Suprapubic skin (tissue), 3 donors: Measurements from ENCODE around the gene MEIKIN.

ENCODE experiments used
- POLR2AphosphoS5 ChIP-seq, 3 donors: sonication (generic); formaldehyde crosslinking; IDR thresholded peaks; one replicate each; pipeline ENCODE4 v1.6.1; 2017; ENCODE audit warnings: antibody characterized with exemption in 3 of 3
- TF ChIP-seq, protein P1 (sequence below), 2 donors: fragments of 200-600 bp in 1 of 2; fragments of 450-650 bp in 1 of 2; sonication (generic) in 1 of 2; IDR thresholded peaks; one replicate each; pipeline ENCODE4 v1.5.1; 2016 to 2019; ENCODE audit warnings: antibody characterized with exemption in 2 of 2, mild to moderate bottlenecking in 1 of 2, moderate library complexity in 1 of 2

- TF ChIP-seq, protein P1, sequence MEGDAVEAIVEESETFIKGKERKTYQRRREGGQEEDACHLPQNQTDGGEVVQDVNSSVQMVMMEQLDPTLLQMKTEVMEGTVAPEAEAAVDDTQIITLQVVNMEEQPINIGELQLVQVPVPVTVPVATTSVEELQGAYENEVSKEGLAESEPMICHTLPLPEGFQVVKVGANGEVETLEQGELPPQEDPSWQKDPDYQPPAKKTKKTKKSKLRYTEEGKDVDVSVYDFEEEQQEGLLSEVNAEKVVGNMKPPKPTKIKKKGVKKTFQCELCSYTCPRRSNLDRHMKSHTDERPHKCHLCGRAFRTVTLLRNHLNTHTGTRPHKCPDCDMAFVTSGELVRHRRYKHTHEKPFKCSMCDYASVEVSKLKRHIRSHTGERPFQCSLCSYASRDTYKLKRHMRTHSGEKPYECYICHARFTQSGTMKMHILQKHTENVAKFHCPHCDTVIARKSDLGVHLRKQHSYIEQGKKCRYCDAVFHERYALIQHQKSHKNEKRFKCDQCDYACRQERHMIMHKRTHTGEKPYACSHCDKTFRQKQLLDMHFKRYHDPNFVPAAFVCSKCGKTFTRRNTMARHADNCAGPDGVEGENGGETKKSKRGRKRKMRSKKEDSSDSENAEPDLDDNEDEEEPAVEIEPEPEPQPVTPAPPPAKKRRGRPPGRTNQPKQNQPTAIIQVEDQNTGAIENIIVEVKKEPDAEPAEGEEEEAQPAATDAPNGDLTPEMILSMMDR (IDR thresholded peaks at IDR 0.05), result no peak
- no peak for TF ChIP-seq POLR2AphosphoS5 (IDR thresholded peaks at IDR 0.05)
Measured at GRCh38 chr5:131855452-131855851, 90.0 kb downstream of the MEIKIN start.
